Astrocyte (in vitro differentiated cells and primary cell): Measurements from ENCODE around the gene GBE1. TPM values are rescaled to one million over a fixed set of nuclear protein-coding genes. Genes with fewer than 3 reads are reported as not detected.

Experiments
- DNase-seq: peaks from one replicate; pipeline ENCODE4 v3.0.0-alpha.2; 2010; ENCODE audit warnings: low read depth
- FAIRE-seq: peaks from 2 replicates; lab custom pipeline; 2011; peaks lifted over from hg19 to GRCh38; lab: Jason Lieb, UNC
- H2AFZ ChIP-seq: 2 replicates; pipeline ENCODE4 v1.6.0; 2012; ENCODE audit warnings: low read depth, low read length, inconsistent platforms
- H3K27ac ChIP-seq: 2 replicates; pipeline ENCODE4 v1.5.1; 2011; ENCODE audit warnings: low read depth, low read length, inconsistent platforms
- H3K27me3 ChIP-seq: 2 replicates; pipeline ENCODE4 v1.6.0; 2011; ENCODE audit warnings: low read length, inconsistent platforms; ENCODE audit not compliant: insufficient read depth
- H3K36me3 ChIP-seq: 2 replicates; pipeline ENCODE4 v1.5.1; 2011; ENCODE audit warnings: low read length, inconsistent platforms; ENCODE audit not compliant: insufficient read depth
- H3K4me1 ChIP-seq: 2 replicates; pipeline ENCODE4 v1.5.1; 2011; ENCODE audit warnings: low read length, inconsistent platforms; ENCODE audit not compliant: insufficient read depth
- H3K4me2 ChIP-seq: 2 replicates; pipeline ENCODE4 v1.6.0; 2012; ENCODE audit warnings: low read length, inconsistent platforms
- H3K4me3 ChIP-seq: 2 replicates; pipeline ENCODE4 v1.5.1; 2011; ENCODE audit warnings: low read depth, mild to moderate bottlenecking, low read length, inconsistent platforms; ENCODE audit not compliant: insufficient read depth
- H3K79me2 ChIP-seq: 2 replicates; pipeline ENCODE4 v1.6.0; 2012; ENCODE audit warnings: mild to moderate bottlenecking, low read length, inconsistent platforms; ENCODE audit not compliant: insufficient read depth
- H3K9ac ChIP-seq: 2 replicates; pipeline ENCODE4 v1.6.0; 2012; ENCODE audit warnings: mild to moderate bottlenecking, low read length, inconsistent platforms
- H3K9me3 ChIP-seq: 2 replicates; pipeline ENCODE4 v1.5.1; 2012; ENCODE audit warnings: low read depth, mild to moderate bottlenecking, low read length, inconsistent platforms; ENCODE audit not compliant: insufficient read depth
- H4K20me1 ChIP-seq: 2 replicates; pipeline ENCODE4 v1.6.0; 2012; ENCODE audit warnings: low read length, inconsistent platforms; ENCODE audit not compliant: insufficient read depth
- H3K27ac Mint-ChIP-seq: one replicate; pipeline ENCODE4 v1.8.0; 2021; ENCODE audit warnings: mild to moderate bottlenecking, mixed read lengths; ENCODE audit not compliant: unreplicated experiment
- H3K27me3 Mint-ChIP-seq: one replicate; pipeline ENCODE4 v1.8.0; 2021; ENCODE audit warnings: low read depth, mixed read lengths; ENCODE audit not compliant: unreplicated experiment
- H3K36me3 Mint-ChIP-seq: one replicate; pipeline ENCODE4 v1.8.0; 2021; ENCODE audit warnings: low read depth, mixed read lengths; ENCODE audit not compliant: unreplicated experiment
- H3K4me1 Mint-ChIP-seq: one replicate; pipeline ENCODE4 v1.8.0; 2021; ENCODE audit warnings: low read depth, mixed read lengths; ENCODE audit not compliant: unreplicated experiment
- H3K4me3 Mint-ChIP-seq: one replicate; pipeline ENCODE4 v1.8.0; 2021; ENCODE audit warnings: mild to moderate bottlenecking, moderate library complexity, mixed read lengths; ENCODE audit not compliant: unreplicated experiment
- H3K9me3 Mint-ChIP-seq: one replicate; pipeline ENCODE4 v1.8.0; 2021; ENCODE audit warnings: mild to moderate bottlenecking, mixed read lengths; ENCODE audit not compliant: unreplicated experiment
- EZH2 ChIP-seq: IDR thresholded peaks from 2 replicates; pipeline ENCODE4 v1.6.1; 2012; ENCODE audit warnings: mild to moderate bottlenecking, low read length, inconsistent platforms; ENCODE audit not compliant: insufficient read depth
- total RNA-seq: library from RNA; stranded (reverse); gene quantifications from 2 replicates; pipeline ENCODE4 v1.2.1, GENCODE V29; 2021
- TF ChIP-seq, protein P1 (sequence below): IDR thresholded peaks from 2 replicates; pipeline ENCODE4 v1.5.1; 2011; ENCODE audit warnings: low read depth, mild to moderate bottlenecking, inconsistent platforms, low read length, moderate library complexity; ENCODE audit not compliant: insufficient read depth

Gene GBE1
- total RNA-seq, 1 donor from 2014 or later = 58.6 TPM

GRCh38 chr3:81782585-81782984, 21.1 kb upstream of the GBE1 start:
- DNase-seq = no peak
- no peak for FAIRE-seq

GRCh38 chr3:81778678-81779182, 17.3 kb upstream of the GBE1 start:
- Histone ChIP-seq H3K9ac (no peak overlapping the region), H3K4me3 (no peak overlapping the region), H3K9me3 (no peaks in the 10 kb centered on the region), H2AFZ (no peak overlapping the region), H4K20me1 (no peaks in the 10 kb centered on the region), H3K4me1 (no peaks in the 10 kb centered on the region), H3K27ac (no peak overlapping the region), H3K79me2 (no peaks in the 10 kb centered on the region), H3K27me3 (no peaks in the 10 kb centered on the region), H3K4me2 (no peak overlapping the region), H3K36me3 (no peaks in the 10 kb centered on the region)
- Mint-ChIP-seq H3K27ac (no peak overlapping the region), H3K9me3 (peaks cover 17% of the 10 kb centered on the region), H3K4me1 (no peaks in the 10 kb centered on the region), H3K27me3 (no peaks in the 10 kb centered on the region), H3K4me3 (no peak overlapping the region), H3K36me3 (no peaks in the 10 kb centered on the region)
- FAIRE-seq (no peak), DNase-seq (peak; percentile 52)
- TF ChIP-seq, protein P1, sequence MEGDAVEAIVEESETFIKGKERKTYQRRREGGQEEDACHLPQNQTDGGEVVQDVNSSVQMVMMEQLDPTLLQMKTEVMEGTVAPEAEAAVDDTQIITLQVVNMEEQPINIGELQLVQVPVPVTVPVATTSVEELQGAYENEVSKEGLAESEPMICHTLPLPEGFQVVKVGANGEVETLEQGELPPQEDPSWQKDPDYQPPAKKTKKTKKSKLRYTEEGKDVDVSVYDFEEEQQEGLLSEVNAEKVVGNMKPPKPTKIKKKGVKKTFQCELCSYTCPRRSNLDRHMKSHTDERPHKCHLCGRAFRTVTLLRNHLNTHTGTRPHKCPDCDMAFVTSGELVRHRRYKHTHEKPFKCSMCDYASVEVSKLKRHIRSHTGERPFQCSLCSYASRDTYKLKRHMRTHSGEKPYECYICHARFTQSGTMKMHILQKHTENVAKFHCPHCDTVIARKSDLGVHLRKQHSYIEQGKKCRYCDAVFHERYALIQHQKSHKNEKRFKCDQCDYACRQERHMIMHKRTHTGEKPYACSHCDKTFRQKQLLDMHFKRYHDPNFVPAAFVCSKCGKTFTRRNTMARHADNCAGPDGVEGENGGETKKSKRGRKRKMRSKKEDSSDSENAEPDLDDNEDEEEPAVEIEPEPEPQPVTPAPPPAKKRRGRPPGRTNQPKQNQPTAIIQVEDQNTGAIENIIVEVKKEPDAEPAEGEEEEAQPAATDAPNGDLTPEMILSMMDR = no peak
- no peak for TF ChIP-seq EZH2

More at GRCh38 chr3:81782585-81782984, 21.1 kb upstream of the GBE1 start:
- Histone ChIP-seq H3K36me3 (no peaks in the 10 kb centered on the region), H3K9me3 (no peaks in the 10 kb centered on the region), H3K27ac (no peak overlapping the region), H3K4me3 (no peak overlapping the region), H3K9ac (no peak overlapping the region), H2AFZ (no peak overlapping the region), H3K27me3 (no peaks in the 10 kb centered on the region), H3K4me1 (no peaks in the 10 kb centered on the region), H3K79me2 (no peaks in the 10 kb centered on the region), H3K4me2 (no peak overlapping the region), H4K20me1 (no peaks in the 10 kb centered on the region)
- H3K9me3 Mint-ChIP-seq = peaks cover 17% of the 10 kb centered on the region
- TF ChIP-seq, protein P1 = no peak
- TF ChIP-seq EZH2 = no peak
- H3K36me3 Mint-ChIP-seq = no peaks in the 10 kb centered on the region
- no peak overlapping the region for H3K27ac Mint-ChIP-seq
- H3K27me3 Mint-ChIP-seq = no peaks in the 10 kb centered on the region
- H3K4me3 Mint-ChIP-seq = no peak overlapping the region
- H3K4me1 Mint-ChIP-seq = no peaks in the 10 kb centered on the region

DNA sequence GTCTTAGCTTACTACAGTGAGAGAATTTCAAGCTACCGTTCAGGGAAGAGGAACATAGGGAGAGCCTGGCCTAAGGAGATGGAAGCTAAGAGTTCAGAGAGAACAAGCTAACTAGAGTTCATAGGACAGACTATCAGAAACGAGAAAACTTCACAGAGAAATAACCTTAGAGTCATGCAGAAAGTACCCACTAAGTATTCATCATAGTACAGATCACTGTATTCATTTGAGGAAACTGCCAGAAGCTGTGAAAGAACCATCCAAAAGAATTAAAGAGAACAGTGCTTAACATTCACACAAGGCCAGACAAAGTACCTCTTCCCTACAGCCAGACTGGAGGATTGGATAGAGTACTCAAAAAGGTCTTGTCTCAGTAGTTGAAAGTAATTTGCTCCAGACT, 15.2 kb upstream of the GBE1 start:
- Histone ChIP-seq H4K20me1 (no peaks in the 10 kb centered on the region), H3K9ac (no peak overlapping the region), H3K79me2 (no peaks in the 10 kb centered on the region), H3K27me3 (no peaks in the 10 kb centered on the region), H3K4me1 (no peaks in the 10 kb centered on the region), H3K4me3 (no peak overlapping the region), H3K36me3 (no peaks in the 10 kb centered on the region), H3K4me2 (no peak overlapping the region), H3K27ac (no peak overlapping the region), H2AFZ (no peak overlapping the region), H3K9me3 (no peaks in the 10 kb centered on the region)
- Mint-ChIP-seq H3K27ac (no peak overlapping the region), H3K36me3 (no peaks in the 10 kb centered on the region), H3K27me3 (no peaks in the 10 kb centered on the region), H3K4me3 (no peak overlapping the region), H3K9me3 (peaks cover 10% of the 10 kb centered on the region), H3K4me1 (no peaks in the 10 kb centered on the region)
- FAIRE-seq (no peak), DNase-seq (no peak)
- TF ChIP-seq, protein P1 = no peak
- TF ChIP-seq EZH2 = no peak
